Measurements from ENCODE around the gene NECAB3.

DNA sequence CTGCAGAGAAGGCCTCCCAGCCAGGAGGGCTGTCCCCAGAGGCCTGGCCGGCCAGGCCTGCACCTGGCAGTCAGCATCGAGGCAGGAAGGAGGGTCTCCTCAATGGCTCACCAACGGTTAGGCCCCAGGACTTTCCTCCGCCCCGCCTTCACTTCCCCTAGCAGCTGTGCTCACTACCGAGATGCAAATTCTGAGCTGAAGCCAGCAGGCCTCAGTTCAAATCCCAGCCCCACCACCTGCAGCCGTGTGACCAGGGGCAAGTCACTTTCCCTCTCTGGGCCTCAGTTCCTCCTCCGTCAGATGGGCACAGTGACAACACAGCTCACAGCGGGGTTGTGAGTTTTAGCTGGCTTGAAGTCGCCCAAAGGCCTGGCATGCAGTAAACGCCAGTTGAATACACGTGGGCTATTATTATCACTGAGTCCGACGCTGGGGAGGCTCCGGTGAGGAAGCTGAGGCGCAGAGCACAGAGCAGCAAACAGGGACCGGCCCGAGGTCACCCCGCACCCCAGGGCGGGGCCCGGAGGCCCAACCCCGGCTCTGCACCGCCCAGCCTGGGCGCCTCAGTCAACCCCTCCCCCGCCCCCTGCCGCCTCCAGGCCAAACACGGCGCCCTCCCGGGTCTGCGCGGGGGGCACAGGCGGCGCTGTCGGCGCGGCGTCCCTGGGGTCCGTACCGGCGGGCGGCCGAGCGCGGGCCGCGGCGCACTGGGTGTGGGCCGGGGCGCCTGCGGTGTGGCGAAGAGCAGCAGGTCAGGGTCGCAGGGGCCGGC is 11.3 kb upstream of the NECAB3 start:
- no peak for TF ChIP-seq TCF12 (IDR thresholded peaks at IDR 0.05)
- TF ChIP-seq, protein P1, sequence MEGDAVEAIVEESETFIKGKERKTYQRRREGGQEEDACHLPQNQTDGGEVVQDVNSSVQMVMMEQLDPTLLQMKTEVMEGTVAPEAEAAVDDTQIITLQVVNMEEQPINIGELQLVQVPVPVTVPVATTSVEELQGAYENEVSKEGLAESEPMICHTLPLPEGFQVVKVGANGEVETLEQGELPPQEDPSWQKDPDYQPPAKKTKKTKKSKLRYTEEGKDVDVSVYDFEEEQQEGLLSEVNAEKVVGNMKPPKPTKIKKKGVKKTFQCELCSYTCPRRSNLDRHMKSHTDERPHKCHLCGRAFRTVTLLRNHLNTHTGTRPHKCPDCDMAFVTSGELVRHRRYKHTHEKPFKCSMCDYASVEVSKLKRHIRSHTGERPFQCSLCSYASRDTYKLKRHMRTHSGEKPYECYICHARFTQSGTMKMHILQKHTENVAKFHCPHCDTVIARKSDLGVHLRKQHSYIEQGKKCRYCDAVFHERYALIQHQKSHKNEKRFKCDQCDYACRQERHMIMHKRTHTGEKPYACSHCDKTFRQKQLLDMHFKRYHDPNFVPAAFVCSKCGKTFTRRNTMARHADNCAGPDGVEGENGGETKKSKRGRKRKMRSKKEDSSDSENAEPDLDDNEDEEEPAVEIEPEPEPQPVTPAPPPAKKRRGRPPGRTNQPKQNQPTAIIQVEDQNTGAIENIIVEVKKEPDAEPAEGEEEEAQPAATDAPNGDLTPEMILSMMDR (IDR thresholded peaks at IDR 0.05), result no peak
